Omental fat pad (tissue), 4 donors: ENCODE measurements around the gene DOK7. TPM values are rescaled to one million over a fixed set of nuclear protein-coding genes. Genes with fewer than 3 reads are reported as not detected.

Source experiments
- ATAC-seq: fragments of 150-250 bp; one replicate; pipeline ENCODE4 v1.9.1; 2016; ENCODE audit warnings: mild to moderate bottlenecking, moderate library complexity; ENCODE audit not compliant: low FRiP score
- DNase-seq: peaks from one replicate; pipeline ENCODE4 v3.0.0-alpha.2; 2019; ENCODE audit warnings: low spot score
- total RNA-seq, 4 donors: library from RNA; depleted of rRNA; stranded (reverse); fragments of >200 nt; gene quantifications; one replicate each; pipeline ENCODE4 v1.1.0, GENCODE V29; 2016
- TF ChIP-seq, protein P1 (sequence below), 3 donors: fragments of 450-650 bp; IDR thresholded peaks; one replicate each; pipeline ENCODE4 v1.5.1; 2016 to 2017; ENCODE audit warnings: antibody characterized with exemption in 3 of 3, mild to moderate bottlenecking in 3 of 3, moderate library complexity in 2 of 3

The DOK7 gene
- total RNA-seq, 4 donors from 2014 or later: not detected

- ATAC-seq (no peak), DNase-seq (no peak)
- TF ChIP-seq, protein P1, sequence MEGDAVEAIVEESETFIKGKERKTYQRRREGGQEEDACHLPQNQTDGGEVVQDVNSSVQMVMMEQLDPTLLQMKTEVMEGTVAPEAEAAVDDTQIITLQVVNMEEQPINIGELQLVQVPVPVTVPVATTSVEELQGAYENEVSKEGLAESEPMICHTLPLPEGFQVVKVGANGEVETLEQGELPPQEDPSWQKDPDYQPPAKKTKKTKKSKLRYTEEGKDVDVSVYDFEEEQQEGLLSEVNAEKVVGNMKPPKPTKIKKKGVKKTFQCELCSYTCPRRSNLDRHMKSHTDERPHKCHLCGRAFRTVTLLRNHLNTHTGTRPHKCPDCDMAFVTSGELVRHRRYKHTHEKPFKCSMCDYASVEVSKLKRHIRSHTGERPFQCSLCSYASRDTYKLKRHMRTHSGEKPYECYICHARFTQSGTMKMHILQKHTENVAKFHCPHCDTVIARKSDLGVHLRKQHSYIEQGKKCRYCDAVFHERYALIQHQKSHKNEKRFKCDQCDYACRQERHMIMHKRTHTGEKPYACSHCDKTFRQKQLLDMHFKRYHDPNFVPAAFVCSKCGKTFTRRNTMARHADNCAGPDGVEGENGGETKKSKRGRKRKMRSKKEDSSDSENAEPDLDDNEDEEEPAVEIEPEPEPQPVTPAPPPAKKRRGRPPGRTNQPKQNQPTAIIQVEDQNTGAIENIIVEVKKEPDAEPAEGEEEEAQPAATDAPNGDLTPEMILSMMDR (IDR thresholded peaks at IDR 0.05): no peak
Measured at GRCh38 chr4:3483471-3483921, 20.4 kb downstream of the DOK7 start.

DNA sequence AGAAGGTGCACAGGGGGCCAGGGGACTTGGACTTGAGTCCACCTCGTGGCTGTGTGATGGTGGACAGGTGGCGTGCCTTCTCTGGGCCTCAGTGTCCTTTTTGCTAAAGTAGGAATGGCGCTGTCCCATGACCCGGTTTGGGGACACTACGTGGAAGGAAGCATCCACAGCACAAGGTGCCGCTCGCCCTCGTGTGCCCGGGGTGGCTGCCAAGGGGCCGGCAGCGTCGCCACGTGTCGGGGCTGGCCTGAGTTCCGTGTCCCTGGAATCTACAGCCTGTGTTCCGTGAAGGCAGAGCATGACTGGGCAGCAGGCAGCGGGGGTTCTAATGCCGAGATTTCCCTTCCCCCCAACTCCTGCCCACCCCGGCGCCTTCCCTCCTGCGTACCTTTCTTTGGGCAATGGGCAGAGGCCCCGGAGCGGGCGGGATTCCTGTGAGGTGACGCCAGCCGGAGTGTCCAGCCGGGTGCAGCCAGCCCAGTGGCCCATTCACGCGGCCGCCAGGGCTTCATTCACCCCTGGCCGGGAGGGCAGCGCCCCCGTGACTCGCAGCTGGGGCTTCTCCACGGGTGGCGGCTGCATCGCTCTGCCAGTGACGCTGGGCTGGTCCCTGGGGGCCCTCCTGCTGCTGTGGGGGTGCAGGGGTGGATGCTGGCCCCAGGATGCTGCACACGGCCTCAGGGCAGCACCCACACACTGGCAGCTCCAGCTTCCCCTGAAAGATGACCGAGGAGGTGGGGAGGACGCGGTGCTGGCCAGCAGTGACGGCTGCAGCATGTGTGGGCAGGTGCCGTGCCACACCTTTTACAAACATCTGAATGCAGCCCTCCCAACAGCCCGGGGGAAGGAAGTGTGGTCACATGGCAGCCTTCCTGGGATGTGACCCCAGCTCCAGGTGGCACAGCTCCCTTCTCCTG lies 21.2 kb downstream of the DOK7 start:
- DNase-seq (no peak), ATAC-seq (no peak)
- TF ChIP-seq, protein P1 (IDR thresholded peaks at IDR 0.05): no peak

DNA sequence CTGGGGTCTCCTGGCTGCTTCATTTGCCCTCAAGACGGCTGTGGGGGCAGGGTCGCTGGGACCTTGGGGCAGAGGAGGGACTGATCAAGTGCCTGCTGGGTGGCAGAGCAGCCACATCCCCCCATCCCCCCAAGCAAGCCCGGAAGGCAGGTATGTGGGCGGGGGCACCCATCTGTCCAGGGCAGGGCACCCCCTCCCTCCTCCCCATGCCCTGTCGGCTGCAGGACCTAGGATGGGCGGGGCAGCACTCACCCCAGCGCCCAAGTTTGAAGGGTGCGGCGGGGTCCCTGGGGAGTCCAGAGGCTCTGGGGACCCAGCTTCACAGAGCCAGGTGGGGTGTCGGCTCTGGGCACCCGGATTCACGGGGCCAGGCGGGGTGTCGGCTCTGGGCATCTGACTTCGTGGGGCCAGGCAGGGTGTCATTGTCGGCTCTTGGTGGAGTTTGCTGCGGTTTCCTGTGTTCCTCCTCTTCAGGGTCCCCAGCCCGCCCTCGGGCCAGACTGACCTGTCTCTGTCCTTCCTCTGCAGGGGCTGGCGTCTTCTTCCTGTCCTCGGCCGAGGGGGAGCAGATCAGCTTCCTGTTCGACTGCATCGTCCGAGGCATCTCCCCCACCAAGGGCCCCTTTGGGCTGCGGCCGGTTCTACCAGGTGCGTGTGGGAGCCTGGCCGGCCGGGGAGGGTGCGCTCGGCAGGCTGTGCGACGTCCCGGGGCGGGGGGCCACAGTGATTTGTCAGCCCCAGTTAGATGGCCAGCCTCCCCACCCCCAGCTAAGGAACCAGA lies 22.1 kb downstream of the DOK7 start:
- DNase-seq: no peak
- TF ChIP-seq, protein P1 (IDR thresholded peaks at IDR 0.05): no peak
- ATAC-seq: no peak

DNA sequence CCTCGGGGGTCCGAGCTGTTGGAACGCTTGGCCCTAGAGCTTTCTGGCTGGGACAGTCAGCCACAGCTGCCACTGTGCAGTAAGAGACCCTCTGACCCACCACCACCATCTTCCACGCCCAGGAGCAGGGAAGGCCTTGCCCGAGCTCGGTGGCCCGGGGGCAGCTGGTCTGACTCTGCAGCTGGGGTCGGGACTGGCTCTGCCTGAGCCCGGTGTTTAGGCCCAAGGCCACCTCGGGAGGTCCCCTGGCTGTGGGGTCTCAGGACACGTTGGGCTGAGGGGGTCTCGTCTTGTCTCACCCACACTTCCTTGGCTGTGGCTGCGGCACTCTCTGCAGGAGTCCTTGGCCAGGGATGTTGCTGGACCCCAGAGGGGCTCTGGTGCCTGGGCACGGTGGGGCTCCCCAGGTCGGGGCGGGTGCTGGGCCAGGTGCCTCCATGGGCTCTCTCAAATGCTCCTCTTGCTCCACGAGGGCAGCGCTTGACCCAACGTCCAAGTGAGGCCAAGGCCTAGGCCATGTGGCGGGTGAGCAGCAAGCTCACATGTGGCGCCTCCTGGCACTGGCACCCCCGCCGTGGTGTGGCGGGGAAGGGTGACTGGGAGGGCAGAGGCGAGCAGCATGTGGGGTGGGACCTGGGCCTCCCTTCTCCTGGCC lies 22.9 kb downstream of the DOK7 start:
- TF ChIP-seq, protein P1 (IDR thresholded peaks at IDR 0.05): no peak
- no peak for ATAC-seq
- DNase-seq: no peak

GRCh38 chr4:3486541-3487540 lies 23.7 kb downstream of the DOK7 start:
- TF ChIP-seq, protein P1 (IDR thresholded peaks at IDR 0.05): no peak
- ATAC-seq: no peak
- DNase-seq: no peak

DNA sequence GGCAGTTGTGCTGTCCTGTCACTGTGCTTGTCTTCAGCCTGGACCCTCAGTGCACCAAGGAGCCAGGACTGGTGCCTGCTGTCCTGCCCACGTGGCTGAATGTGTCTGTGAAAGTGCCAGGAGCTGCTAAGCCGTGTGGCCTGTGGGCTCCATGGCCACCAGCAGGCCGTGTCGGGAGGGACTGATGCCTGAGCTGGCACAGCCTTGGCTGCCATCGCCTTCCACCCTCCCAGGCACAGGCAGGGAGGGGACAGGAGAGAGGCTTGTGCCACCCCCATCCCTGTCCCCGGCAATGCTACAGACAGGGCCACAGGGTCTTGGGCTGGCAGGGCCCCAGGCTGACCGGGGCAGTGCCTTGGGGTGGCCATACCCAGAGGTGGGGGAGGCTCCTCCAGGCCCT lies 24.8 kb downstream of the DOK7 start:
- no peak for DNase-seq
- TF ChIP-seq, protein P1 (IDR thresholded peaks at IDR 0.05): no peak
- ATAC-seq: no peak
